DMS79 (cell line): ENCODE data around the gene ABCA7.
"Not testable (repeated sequence)": the region's sequence is repeated elsewhere in the genome, so short reads cannot be mapped to it uniquely, and the experiment has no call there.

Experiments used
- DNase-seq: peaks from one replicate; lab custom pipeline; 2025; lab: John Stamatoyannopoulos, UW

ABCA7 gene

GRCh38 chr19:1105008-1105872 is 65.3 kb downstream of the ABCA7 start:
- no peak for DNase-seq

DNA sequence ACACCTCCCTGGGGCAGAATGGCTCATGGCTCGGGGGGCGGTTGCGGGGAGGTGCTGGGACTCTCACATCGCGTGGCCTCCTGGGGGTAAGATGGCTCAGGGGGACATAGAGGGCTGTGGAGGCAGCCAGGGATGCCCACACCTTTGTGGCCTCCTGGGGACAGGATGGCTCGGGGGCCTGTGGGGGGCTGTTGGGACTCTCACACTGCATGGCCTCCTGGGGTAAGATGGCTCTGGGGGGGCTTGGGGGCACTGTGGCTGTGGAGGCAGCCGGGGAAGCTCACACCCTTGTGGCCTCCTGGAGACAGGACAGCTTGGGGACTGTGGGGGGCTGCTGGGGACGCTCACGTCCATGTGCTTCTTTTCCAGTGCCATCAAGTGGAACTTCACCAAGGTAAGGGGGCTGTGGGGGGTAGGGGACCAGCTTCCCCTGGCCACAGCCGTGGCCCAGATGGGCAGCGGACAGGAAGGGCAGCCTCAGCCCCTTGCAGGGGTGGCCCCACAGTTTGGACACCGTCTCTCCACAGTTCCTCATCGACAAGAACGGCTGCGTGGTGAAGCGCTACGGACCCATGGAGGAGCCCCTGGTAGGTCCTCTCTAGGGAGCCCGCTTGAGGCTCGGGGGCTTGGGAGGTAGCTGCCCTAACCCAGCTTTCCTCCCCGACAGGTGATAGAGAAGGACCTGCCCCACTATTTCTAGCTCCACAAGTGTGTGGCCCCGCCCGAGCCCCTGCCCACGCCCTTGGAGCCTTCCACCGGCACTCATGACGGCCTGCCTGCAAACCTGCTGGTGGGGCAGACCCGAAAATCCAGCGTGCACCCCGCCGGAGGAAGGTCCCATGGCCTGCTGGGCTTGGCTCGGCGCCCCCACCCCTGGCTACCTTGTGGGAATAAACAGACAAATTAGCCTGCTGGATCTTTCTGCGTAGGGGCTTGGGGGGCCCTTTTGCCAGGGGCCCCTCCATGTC is 66.2 kb downstream of the ABCA7 start:
- no peak for DNase-seq

- no peak for DNase-seq
Observed at GRCh38 chr19:1106841-1107660, 67.1 kb downstream of the ABCA7 start.

DNA sequence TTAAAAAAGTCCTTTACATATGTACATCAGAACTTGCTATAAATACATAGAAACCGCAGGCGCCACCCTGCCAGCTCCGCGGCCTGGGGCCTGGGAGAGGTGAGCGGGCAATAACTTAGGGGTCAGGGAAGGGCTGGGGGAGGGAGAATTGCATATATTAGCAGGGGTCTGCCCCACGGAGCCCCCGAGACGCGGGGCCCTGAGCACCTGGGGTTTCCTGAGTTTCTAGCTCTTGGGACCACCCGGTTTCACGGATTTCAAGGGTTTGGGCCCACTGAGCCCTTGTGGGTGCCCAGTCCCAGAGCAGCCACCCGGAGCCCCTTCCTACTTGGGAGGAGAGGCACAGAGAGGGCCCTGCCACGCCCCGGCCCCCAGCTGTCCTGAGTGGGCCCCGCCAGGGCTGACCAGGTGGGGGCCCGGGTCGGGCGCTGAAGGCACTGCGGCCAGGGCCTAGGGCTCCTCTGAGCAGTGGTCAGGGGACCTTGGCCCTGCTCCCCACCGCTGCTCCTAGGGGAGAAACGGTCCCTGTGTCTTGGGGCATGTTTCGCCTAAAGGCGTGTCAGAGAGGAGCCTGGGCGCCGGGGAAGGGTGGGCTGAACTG is 67.9 kb downstream of the ABCA7 start:
- DNase-seq = no peak

DNA sequence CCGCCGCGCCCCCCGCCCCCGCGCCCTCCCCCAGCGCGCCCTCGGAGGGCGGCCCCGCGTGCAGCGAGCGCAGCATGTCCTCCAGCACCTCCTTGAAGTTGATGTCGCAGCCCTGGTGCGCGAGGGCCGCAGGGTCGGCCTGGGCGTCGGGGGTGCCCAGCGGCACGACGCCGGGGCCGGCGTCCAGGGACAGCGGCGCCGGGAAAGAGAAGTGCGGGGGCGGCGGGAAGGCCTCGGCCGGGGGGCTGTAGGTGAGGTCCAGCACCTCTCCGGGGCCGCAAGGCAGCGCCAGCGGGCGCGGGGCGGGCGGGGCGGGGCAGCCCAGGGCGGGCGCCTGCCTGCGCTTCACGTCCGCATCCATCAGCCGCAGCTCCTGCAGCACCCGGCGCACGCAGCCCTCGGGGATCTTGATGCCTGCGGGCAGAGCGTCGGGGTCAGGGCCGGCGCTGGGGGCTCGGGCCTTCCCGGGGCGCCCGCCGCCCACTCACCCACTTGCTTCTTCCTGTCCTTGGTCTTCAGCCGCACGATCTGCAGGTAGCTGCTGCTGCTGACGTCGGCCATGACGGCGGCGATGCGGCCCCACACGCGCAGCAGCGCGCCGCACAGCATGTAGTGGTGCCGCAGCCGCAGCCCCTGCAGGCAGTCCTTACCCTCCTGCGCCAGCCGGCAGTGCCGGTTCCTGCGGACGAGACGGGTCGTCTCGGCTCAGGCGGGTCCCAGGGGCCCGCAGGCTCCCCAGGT is 68.6 kb downstream of the ABCA7 start:
- no peak for DNase-seq

DNA sequence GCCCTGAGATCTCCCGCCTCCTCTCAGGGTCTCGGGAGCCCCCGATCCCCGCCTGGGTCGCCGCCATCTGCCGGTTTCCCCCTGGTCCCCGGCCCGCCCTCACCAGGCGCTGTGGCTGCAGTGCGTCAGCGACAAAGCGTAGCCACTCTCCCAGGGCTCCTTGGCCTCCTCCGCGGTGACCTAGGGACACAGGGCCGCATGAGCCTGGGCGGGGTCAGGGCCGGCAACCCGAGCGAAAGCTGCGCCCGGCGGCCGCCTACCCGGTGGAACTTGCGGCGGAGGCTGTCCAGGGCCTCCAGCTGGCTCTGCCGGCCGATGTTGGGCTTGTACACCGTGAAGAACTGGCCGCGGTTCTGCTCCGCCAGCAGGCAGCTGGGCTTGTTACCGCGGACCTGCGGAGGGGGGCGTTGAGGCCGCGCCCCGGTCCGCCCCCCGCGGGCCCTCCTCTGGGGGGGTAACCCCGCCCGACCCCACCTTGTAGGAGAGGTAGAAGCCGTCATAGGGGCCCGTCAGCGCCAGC is 69.2 kb downstream of the ABCA7 start:
- DNase-seq = no peak

DNA sequence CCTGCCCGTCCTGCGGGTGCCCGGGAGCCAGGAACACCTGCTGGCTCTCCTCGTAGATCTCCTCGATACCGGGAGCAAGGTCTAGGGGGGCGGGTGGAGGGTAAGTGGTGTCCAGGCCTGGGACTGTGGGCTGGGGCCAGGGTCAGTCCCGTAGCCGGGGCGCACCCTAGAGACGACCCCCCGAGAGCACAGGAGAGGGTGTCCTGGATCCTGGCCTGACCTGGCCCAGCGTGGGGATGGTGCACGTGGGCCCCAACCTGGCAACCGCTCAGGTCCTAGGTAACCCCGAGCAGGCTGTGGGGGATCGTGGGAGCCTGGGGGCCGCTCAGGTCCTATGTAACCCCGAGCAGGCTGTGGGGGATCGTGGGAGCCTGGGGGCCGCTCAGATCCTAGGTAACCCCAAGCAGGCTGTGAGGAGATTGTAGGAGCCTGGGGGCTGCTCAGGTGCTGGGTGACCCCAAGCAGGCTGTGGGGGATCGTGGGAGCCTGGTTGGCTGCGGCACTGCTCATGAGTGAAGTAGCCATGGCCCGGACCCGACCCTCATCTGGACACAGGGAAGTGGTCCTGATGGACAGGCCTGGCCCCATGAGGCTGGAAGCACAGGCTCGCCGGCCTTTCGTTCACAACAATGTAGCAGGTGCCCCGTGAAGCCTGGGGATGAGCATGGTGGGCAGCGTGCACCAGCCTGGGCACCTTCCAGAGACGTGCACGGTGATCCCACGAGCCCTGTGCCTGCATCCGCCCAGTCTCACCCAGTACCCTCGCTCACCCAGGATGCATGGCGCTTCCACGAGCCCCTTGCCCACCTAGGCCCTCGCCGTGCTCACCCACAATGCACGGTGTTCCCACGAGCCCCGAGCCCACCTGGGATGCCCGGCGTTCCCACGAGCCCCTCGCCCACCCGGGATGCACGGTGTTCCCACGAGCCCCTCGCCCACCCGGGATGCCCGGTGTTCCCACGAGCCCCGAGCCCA is 70.1 kb downstream of the ABCA7 start:
- DNase-seq = no peak

DNA sequence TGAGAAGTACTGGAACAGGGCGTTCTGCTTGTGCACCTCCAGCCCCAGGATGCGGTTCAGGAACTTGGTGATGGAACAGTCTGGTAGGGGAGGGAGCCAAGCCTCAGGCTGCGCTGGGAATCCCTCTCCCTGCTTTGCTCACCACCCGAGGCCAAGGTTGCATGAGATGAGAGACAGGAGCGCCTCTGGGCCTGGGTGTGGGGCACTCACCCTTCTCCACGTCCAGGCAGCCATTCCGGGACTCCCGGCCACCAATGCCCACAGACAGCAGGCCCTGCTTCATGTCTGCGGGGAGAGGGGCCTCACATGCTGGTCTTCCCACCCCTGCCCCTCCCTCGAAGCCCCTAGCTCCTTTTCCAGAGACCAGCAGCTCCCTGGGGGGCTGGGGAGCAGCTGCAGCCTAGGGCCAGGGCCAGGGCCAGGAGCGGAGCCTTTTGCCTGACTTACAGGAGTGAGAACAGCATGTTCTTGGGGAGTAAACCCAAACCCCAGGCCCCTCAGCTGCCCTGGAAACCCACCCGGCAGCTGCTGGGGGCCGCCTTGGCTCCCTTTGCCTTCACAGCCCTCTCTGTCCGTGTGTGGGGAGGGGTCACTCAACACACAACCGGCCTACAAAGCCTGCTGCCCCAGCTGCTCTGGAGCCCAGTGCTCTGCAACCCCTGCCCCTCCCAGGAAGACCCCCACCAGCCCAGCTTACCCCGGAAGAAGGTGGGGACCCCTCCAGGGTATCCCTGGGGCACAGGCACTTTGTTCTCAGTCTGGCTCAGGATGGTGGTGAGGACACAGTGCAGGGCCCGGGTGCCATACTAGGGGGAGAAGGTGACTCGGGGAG is 71.1 kb downstream of the ABCA7 start:
- no peak for DNase-seq

GRCh38 chr19:1111641-1112267 is 71.8 kb downstream of the ABCA7 start:
- DNase-seq = no peak

DNA sequence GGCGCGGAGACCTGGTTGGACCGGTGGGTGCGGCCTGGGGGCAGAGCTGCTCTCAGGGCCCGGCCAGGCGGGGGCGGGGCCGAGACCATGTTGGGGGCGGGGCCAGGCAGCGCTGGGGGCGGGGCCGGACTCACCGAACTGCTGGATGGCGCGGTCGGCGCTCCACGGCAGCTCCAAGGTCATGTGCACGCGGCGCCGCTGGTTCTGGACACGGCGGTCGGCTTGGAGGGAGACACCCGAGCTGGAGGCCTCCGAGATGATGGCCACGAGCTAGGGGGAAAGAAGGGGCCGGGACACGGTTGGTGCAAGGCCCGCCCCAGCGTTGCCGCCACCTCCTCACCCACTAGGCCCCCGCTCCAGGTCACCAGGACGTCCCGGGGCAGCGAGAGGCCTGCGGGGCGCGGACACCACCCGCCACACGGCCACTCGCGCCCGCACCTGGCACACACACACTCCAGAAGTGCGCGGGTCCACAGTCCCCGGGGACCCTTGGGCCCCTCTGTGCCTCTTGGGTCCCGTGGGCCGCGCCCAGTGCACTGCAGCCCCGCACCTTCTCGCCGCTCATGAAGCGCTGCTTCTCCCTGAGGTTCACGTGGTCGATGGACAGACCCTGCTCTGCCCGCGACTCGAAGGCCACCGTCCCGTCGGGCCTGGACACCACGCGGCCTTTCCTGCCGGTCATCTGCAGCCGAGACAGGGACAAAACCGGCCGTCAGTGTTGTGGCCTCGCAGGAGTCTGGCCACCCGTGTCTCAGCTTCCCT is 72.5 kb downstream of the ABCA7 start:
- no peak for DNase-seq

- DNase-seq = no peak
Observed at GRCh38 chr19:1113030-1113985, 73.4 kb downstream of the ABCA7 start.

- DNase-seq = no peak
Observed at GRCh38 chr19:1113986-1114483, 74.1 kb downstream of the ABCA7 start.

- not testable (repeated sequence) for DNase-seq
Observed at GRCh38 chr19:1114728-1115127, 74.8 kb downstream of the ABCA7 start.
